ENCODE results near the gene HCN2. TPM values are rescaled to one million over a fixed set of nuclear protein-coding genes. Genes with fewer than 3 reads are reported as not detected.
A peak's percentile ranks its signal among the peaks of the same experiment; 100 is the strongest.

Gene HCN2
- polyA plus RNA-seq, 1 experiment, result 1.5 TPM

DNA sequence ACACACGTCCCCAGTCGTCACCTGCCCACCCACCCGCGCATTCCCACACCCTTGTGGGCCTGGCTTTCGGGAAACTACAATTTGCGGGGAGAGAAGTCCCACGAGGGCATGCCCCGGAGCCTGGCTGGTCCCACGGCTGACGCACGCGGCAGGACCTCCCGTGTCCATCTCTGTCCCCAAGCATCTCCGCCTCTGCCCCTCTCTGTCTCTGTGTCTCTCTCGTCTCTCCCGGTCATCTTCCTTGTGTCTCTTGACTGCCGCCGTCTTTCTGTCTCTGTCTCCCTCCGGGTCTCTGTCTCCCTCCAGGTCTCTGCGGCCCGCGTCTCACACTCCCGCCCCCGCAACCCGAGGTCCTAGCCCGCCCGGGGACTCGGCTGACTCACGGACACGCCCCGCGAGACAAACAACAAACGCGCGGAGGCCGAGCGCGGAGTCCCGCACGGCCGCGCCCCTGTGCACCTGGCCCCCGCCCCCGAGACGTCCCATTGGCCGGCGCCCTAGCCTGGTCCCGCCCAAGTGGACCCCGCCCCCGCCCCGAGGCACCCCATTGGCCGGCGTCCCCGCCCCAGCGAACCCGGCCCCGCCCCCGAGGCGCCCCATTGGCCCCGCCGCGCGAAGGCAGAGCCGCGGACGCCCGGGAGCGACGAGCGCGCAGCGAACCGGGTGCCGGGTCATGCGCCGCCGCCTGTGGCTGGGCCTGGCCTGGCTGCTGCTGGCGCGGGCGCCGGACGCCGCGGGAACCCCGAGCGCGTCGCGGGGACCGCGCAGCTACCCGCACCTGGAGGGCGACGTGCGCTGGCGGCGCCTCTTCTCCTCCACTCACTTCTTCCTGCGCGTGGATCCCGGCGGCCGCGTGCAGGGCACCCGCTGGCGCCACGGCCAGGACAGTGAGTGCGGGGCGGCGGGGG, 49.8 kb downstream of the HCN2 start, which contains the start of gene FGF22:
TSS of gene FGF22 (plus strand) at position 627 of the 908 bp plus-strand sequence. CDS start at position 674, 47 bp downstream.
- Histone ChIP-seq H3K27me3 (ENCODE audit: control insufficient read depth, insufficient read depth, low read length) (no peaks in the 10 kb centered on the region), H3K36me3 (ENCODE audit: control insufficient read depth, insufficient read depth, low read length) (no peaks in the 10 kb centered on the region), H3K4me3 (ENCODE audit: low read depth, low read length) (peak within 1 kb of the TSS; percentile 41)
- TF ChIP-seq, protein P1, sequence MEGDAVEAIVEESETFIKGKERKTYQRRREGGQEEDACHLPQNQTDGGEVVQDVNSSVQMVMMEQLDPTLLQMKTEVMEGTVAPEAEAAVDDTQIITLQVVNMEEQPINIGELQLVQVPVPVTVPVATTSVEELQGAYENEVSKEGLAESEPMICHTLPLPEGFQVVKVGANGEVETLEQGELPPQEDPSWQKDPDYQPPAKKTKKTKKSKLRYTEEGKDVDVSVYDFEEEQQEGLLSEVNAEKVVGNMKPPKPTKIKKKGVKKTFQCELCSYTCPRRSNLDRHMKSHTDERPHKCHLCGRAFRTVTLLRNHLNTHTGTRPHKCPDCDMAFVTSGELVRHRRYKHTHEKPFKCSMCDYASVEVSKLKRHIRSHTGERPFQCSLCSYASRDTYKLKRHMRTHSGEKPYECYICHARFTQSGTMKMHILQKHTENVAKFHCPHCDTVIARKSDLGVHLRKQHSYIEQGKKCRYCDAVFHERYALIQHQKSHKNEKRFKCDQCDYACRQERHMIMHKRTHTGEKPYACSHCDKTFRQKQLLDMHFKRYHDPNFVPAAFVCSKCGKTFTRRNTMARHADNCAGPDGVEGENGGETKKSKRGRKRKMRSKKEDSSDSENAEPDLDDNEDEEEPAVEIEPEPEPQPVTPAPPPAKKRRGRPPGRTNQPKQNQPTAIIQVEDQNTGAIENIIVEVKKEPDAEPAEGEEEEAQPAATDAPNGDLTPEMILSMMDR (IDR thresholded peaks at IDR 0.05; ENCODE audit: insufficient read depth, low read depth, low read length), result no peak
- ChIA-PET CTCF (no interaction called here), POLR2A (no interaction called here)
- no peak for DNase-seq (ENCODE audit: low read depth)

DNA sequence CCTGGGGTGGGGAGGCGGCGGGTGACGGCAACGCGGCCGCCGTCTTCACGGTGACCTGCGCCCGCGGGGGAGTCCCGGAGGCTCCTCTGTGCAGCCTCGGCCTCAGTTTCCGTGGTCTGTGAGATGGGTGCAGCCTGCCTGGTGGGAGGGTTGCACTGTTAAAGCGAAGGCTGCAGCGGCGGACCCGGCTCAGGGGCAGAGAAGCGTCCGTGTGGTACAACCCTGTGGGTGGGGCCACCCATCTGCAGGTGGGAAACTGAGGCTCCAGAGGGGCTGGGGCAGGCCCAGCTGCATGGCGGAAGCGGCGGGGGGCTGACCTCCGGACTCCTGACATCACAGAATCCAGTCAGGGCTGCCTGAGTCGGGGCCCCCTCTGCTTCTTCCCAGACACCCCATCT, 50.5 kb downstream of the HCN2 start:
- no peak for DNase-seq (ENCODE audit: low read depth)
- POLR2A ChIA-PET, result no interaction called here
- CTCF ChIA-PET, result no interaction called here
- H3K4me3 ChIP-seq (ENCODE audit: low read depth, low read length), result peak overlapping the region; percentile 32
- TF ChIP-seq, protein P1 (IDR thresholded peaks at IDR 0.05; ENCODE audit: insufficient read depth, low read depth, low read length), result no peak
- peaks cover 2% of the 10 kb centered on the region; the same call in 1 of the 2 replicates for H3K36me3 ChIP-seq (ENCODE audit: control insufficient read depth, insufficient read depth, low read length)
- no peaks in the 10 kb centered on the region for H3K27me3 ChIP-seq (ENCODE audit: control insufficient read depth, insufficient read depth, low read length)

- no peak for DNase-seq (ENCODE audit: low read depth)
- ChIA-PET POLR2A (no interaction called here), CTCF (no interaction called here)
- no peak overlapping the region for H3K4me3 ChIP-seq (ENCODE audit: low read depth, low read length)
- TF ChIP-seq, protein P1 (IDR thresholded peaks at IDR 0.05; ENCODE audit: insufficient read depth, low read depth, low read length), result no peak
- H3K27me3 ChIP-seq (ENCODE audit: control insufficient read depth, insufficient read depth, low read length), result no peaks in the 10 kb centered on the region
- H3K36me3 ChIP-seq (ENCODE audit: control insufficient read depth, insufficient read depth, low read length), result peaks cover 2% of the 10 kb centered on the region
These were observed 51.0 kb downstream of the HCN2 start for GRCh38 chr19:640606-641189.

DNA sequence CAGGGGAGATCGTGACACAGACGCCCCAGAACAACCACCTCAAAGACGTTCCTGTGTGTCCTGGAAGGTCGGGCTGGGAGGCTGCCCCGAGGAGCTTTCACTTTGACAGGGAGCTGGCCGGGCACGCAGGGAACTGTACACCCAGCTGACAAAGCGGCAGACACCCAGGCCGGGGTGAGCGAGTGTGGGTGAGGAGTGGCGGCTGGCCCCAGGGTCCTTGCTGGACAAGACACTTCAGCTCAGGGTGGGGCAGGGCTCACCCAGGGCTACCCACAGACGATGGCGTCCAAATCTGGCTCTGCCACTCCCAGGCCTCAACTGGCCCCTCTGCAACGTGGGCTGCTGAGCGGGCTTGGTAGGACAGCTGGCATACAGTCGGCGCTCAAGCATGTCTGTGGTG, 52.0 kb downstream of the HCN2 start:
- H3K27me3 ChIP-seq (ENCODE audit: control insufficient read depth, insufficient read depth, low read length), result no peaks in the 10 kb centered on the region
- ChIA-PET CTCF (no interaction called here), POLR2A (no interaction called here)
- TF ChIP-seq, protein P1 (IDR thresholded peaks at IDR 0.05; ENCODE audit: insufficient read depth, low read depth, low read length), result no peak
- no peak overlapping the region for H3K4me3 ChIP-seq (ENCODE audit: low read depth, low read length)
- no peak for DNase-seq (ENCODE audit: low read depth)
- H3K36me3 ChIP-seq (ENCODE audit: control insufficient read depth, insufficient read depth, low read length), result peaks cover 6% of the 10 kb centered on the region

Data from BJ (cell line).